CD4-positive, alpha-beta T cell (primary cell): ENCODE data around the gene NELFE. TPM values are rescaled to one million over a fixed set of nuclear protein-coding genes. Genes with fewer than 3 reads are reported as not detected.
A peak's percentile ranks its signal among the peaks of the same experiment; 100 is the strongest.
"Not testable (repeated sequence)": the region's sequence is repeated elsewhere in the genome, so short reads cannot be mapped to it uniquely, and the experiment has no call there.

Experiments used
- ATAC-seq: fragments of 200-7000 bp; cut with Tn5 transposase; one replicate; pipeline ENCODE4 v1.10.0; 2022; ENCODE audit warnings: mild to moderate bottlenecking; ENCODE audit not compliant: poor library complexity
- CTCF ChIA-PET: fragments of 350-600 bp; sonication (Branson Sonifier 250); formaldehyde crosslinking; loops from one replicate; lab custom pipeline; 2021; ENCODE audit warnings: antibody characterized with exemption, inconsistent platforms; lab: Charles Lee
- POLR2A ChIA-PET: fragments of 350-600 bp; sonication (Branson Sonifier 250); formaldehyde crosslinking; loops from one replicate; lab custom pipeline; 2021; ENCODE audit warnings: antibody characterized with exemption, inconsistent platforms; lab: Charles Lee
- DNase-seq, 14 experiments: peaks; one replicate each; pipeline ENCODE4 v3.0.0-alpha.2; 2013 to 2020; ENCODE audit warnings: mixed read lengths in 2 of 14
- H3K27ac ChIP-seq, 2 donors: one replicate each; pipeline versions ENCODE4 v1.5.1 to v1.7.0; 2013; ENCODE audit warnings: low read length in 2 of 2, low read depth in 1 of 2, mild to moderate bottlenecking in 1 of 2
- H3K27me3 ChIP-seq, 2 experiments: 1 replicate in 1 of 2; 2 replicates in 1 of 2; pipeline versions ENCODE4 v1.6.1 to v1.7.0; 2013; ENCODE audit warnings: low read length in 2 of 2, control low read depth in 1 of 2, mild to moderate bottlenecking in 1 of 2, moderate library complexity in 1 of 2; ENCODE audit not compliant: insufficient read depth in 2 of 2, control insufficient read depth in 1 of 2
- H3K36me3 ChIP-seq: one replicate; pipeline ENCODE4 v1.6.1; 2013; ENCODE audit warnings: low read length, control low read depth; ENCODE audit not compliant: insufficient read depth
- H3K4me1 ChIP-seq: one replicate; pipeline ENCODE4 v1.6.1; 2013; ENCODE audit warnings: low read length, control low read depth; ENCODE audit not compliant: insufficient read depth
- H3K4me3 ChIP-seq: one replicate; pipeline ENCODE4 v1.5.1; 2013; ENCODE audit warnings: mild to moderate bottlenecking, low read length, moderate library complexity
- H3K9me3 ChIP-seq, 2 experiments: 1 replicate in 1 of 2; 2 replicates in 1 of 2; pipeline versions ENCODE4 v1.6.1 to v1.7.0; 2013; ENCODE audit warnings: low read length in 2 of 2, mild to moderate bottlenecking in 2 of 2, control low read depth in 1 of 2, moderate library complexity in 1 of 2; ENCODE audit not compliant: control insufficient read depth in 1 of 2, insufficient read depth in 1 of 2
- H3K27ac Mint-ChIP-seq: one replicate; pipeline ENCODE4 v1.8.0; 2020; ENCODE audit warnings: mixed read lengths
- H3K27me3 Mint-ChIP-seq: one replicate; pipeline ENCODE4 v1.8.0; 2021; ENCODE audit warnings: mixed read lengths
- H3K36me3 Mint-ChIP-seq: one replicate; pipeline ENCODE4 v1.8.0; 2021; ENCODE audit warnings: low read depth, mixed read lengths
- H3K4me1 Mint-ChIP-seq: one replicate; pipeline ENCODE4 v1.8.0; 2021; ENCODE audit warnings: low read depth, mixed read lengths
- H3K4me3 Mint-ChIP-seq: one replicate; pipeline ENCODE4 v1.8.0; 2020; ENCODE audit warnings: mild to moderate bottlenecking, mixed read lengths
- H3K9me3 Mint-ChIP-seq: one replicate; pipeline ENCODE4 v1.8.0; 2020; ENCODE audit warnings: mixed read lengths
- CTCF ChIP-seq: fragments of 200-600 bp; IDR thresholded peaks from one replicate; pipeline ENCODE4 v1.8.0; 2022; ENCODE audit warnings: antibody characterized with exemption, mild to moderate bottlenecking
- intact Hi-C, 2 experiments: fragments of 100-400 bp; cut with DNase I in 1 of 2; cut with micrococcal nuclease in 1 of 2; formaldehyde crosslinking; loops; one replicate each; pipeline versions ENCODE4 v1.15.1 to v1.9.0; 2023 to 2025; cut with DNase I, micrococcal nuclease
- total RNA-seq, 174 experiments: library from RNA in 2 of 174; stranded (reverse) in 2 of 174; gene quantifications; one replicate each; pipeline ENCODE4 v1.2.3 and lab custom pipeline; 2021 to 2026

NELFE gene
- total RNA-seq, 2 experiments from 2014 or later, result 53.8 to 58.2 TPM

DNA sequence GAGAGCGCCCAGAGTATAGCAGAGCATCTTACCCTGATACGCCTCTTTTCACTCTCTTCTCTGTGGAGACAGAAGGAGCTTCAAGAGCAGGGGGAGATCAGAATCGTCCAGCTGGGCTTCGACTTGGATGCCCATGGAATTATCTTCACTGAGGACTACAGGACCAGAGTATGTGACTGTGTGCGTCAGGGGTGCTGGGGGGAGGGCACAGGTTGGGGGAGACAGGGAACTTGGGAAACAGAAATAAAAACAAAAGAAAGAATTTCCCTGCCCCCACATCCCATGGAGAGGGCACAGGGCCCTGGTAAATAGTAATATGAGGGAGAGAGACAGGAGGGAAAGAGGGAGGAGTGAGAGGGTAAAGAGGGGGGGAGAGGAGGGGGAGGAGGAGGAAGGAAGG is 20.1 kb upstream of the NELFE start:
- Histone ChIP-seq H3K9me3 (no peaks in the 10 kb centered on the region), H3K36me3 (no peaks in the 10 kb centered on the region), H3K27me3 (no peaks in the 10 kb centered on the region), H3K27ac (peak overlapping the region; percentile 35 to 60), H3K4me3 (no peak overlapping the region), H3K4me1 (peaks cover 15% of the 10 kb centered on the region)
- H3K4me3 Mint-ChIP-seq, result peak overlapping the region; percentile 20
- CTCF ChIA-PET, result no interaction called here
- H3K36me3 Mint-ChIP-seq, result peaks cover 4% of the 10 kb centered on the region
- peaks cover 18% of the 10 kb centered on the region for H3K4me1 Mint-ChIP-seq
- no peak for TF ChIP-seq CTCF
- H3K27ac Mint-ChIP-seq, result peak overlapping the region; percentile 80
- POLR2A ChIA-PET, result no interaction called here
- DNase-seq (no peak), ATAC-seq (no peak)
- intact Hi-C loops, result loop anchor here in 1 of 2 experiments (10.0 kb wide), 2 partner anchors 196 to 824 kb away; partner anchors contain the start of genes AGPAT1, CCHCR1, RNF5 and TCF19
- H3K27me3 Mint-ChIP-seq, result no peaks in the 10 kb centered on the region
- H3K9me3 Mint-ChIP-seq, result no peaks in the 10 kb centered on the region

DNA sequence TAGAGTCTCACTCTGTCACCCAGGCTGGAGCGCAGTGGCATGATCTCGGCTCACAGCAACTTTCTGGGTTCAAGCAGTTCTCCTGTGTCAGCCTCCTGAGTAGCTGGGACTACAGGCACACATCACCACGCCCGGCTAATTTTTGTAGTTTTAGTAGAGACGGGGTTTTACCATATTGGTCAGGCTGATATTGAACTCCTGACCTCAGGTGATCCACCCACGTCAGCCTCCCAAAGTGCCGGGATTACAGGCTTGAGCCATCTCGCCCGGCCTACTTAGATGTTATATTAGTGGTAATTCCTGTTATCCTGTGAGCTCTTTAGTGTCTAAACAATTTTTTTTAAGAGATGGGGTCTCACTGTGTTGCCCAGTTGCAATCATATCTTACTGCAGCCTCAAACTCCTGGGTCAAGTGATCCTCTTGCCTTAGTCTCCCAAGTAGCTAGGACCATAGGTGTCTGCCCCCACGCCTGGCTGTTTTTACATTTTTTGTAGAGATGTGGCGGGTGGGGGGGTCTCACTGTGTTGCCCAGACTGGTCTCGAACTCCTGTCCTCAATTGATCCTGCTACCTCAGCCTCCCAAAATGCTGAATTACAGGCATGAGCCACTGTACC is 19.2 kb upstream of the NELFE start:
- H3K9me3 ChIP-seq, result no peaks in the 10 kb centered on the region
- Mint-ChIP-seq H3K36me3 (peaks cover 10% of the 10 kb centered on the region), H3K4me3 (no peak overlapping the region), H3K9me3 (no peaks in the 10 kb centered on the region), H3K27me3 (no peaks in the 10 kb centered on the region), H3K4me1 (peaks cover 27% of the 10 kb centered on the region), H3K27ac (peak overlapping the region; percentile 80)
- no peaks in the 10 kb centered on the region for H3K27me3 ChIP-seq
- TF ChIP-seq CTCF, result no peak
- intact Hi-C loops, result loop anchor here in 1 of 2 experiments (10.0 kb wide), 2 partner anchors 197 to 823 kb away; partner anchors contain the start of genes AGPAT1, CCHCR1, RNF5 and TCF19
- DNase-seq (no peak), ATAC-seq (no peak)
- peaks cover 20% of the 10 kb centered on the region for H3K4me1 ChIP-seq
- ChIA-PET CTCF (no interaction called here), POLR2A (no interaction called here)
- H3K36me3 ChIP-seq, result no peaks in the 10 kb centered on the region
- H3K4me3 ChIP-seq, result no peak overlapping the region
- H3K27ac ChIP-seq, result no peak overlapping the region

- H3K4me3 Mint-ChIP-seq, H3K36me3 ChIP-seq, ATAC-seq, H3K27me3 Mint-ChIP-seq, CTCF ChIA-PET, H3K4me3 ChIP-seq, H3K27ac ChIP-seq, H3K27ac Mint-ChIP-seq, H3K9me3 Mint-ChIP-seq, H3K27me3 ChIP-seq, H3K9me3 ChIP-seq, POLR2A ChIA-PET: not testable (repeated sequence)
- Mint-ChIP-seq H3K36me3 (peaks cover 27% of the 10 kb centered on the region), H3K4me1 (peaks cover 43% of the 10 kb centered on the region)
- peak in 1 of 14 experiments; percentile 17 for DNase-seq
- H3K4me1 ChIP-seq, result peaks cover 34% of the 10 kb centered on the region
- intact Hi-C loops, result loop anchor here in 1 of 2 experiments (10.0 kb wide), 2 partner anchors 199 to 821 kb away; partner anchors contain the start of genes AGPAT1, CCHCR1, RNF5 and TCF19
Measured at GRCh38 chr6:31976065-31976464, 17.3 kb upstream of the NELFE start.
